Sigmoid colon (tissue), 4 donors: ENCODE measurements around the gene TBX20.
"Not testable (repeated sequence)": the region's sequence is repeated elsewhere in the genome, so short reads cannot be mapped to it uniquely, and the experiment has no call there.

Source experiments
- CTCF ChIP-seq, 4 experiments: fragments of 450-650 bp in 3 of 4; fragments of 200-600 bp in 1 of 4; IDR thresholded peaks; one replicate each; pipeline ENCODE4 v1.5.1; 2016 to 2019; ENCODE audit warnings: antibody characterized with exemption in 4 of 4, mild to moderate bottlenecking in 3 of 4, moderate library complexity in 2 of 4
- EP300 ChIP-seq, 4 donors: sonication (generic); formaldehyde crosslinking; IDR thresholded peaks; one replicate each; pipeline ENCODE4 v1.6.1; 2017; ENCODE audit warnings: antibody characterized with exemption in 4 of 4
- POLR2A ChIP-seq, 2 donors: fragments of 450-650 bp; IDR thresholded peaks; one replicate each; pipeline ENCODE4 v1.6.1; 2016; ENCODE audit warnings: antibody characterized with exemption in 2 of 2, mild to moderate bottlenecking in 2 of 2, moderate library complexity in 2 of 2
- POLR2AphosphoS5 ChIP-seq, 4 donors: sonication (generic); formaldehyde crosslinking; IDR thresholded peaks; one replicate each; pipeline ENCODE4 v1.6.1; 2017; ENCODE audit warnings: antibody characterized with exemption in 4 of 4

GRCh38 chr7:35186751-35187150 is 67.1 kb downstream of the TBX20 start:
- TF ChIP-seq POLR2A, CTCF, POLR2AphosphoS5, EP300 (IDR thresholded peaks at IDR 0.05): not testable (repeated sequence)
